HG03280 (cell line): Measurements from ENCODE around the gene BCL11B.

Experiments
- ATAC-seq: cut with Tn5 transposase; IDR thresholded peaks from one replicate; pipeline ENCODE4 v1.9.1; 2021; ENCODE audit warnings: mild to moderate bottlenecking, moderate library complexity; ENCODE audit not compliant: unreplicated experiment

BCL11B gene

GRCh38 chr14:99268810-99269707 is 2.9 kb downstream of the BCL11B start:
- no peak for ATAC-seq

GRCh38 chr14:99267837-99268781 is 3.9 kb downstream of the BCL11B start:
- no peak for ATAC-seq

- ATAC-seq, result no peak
Observed at GRCh38 chr14:99267381-99267780, 4.6 kb downstream of the BCL11B start.

GRCh38 chr14:99266181-99267178 is 5.5 kb downstream of the BCL11B start:
- peak; percentile 75 for ATAC-seq

GRCh38 chr14:99265571-99265970 is 6.4 kb downstream of the BCL11B start:
- no peak for ATAC-seq

GRCh38 chr14:99264691-99265450 is 7.1 kb downstream of the BCL11B start:
- ATAC-seq, result no peak

GRCh38 chr14:99263564-99264330 is 8.2 kb downstream of the BCL11B start:
- no peak for ATAC-seq

GRCh38 chr14:99262977-99263448 is 9.0 kb downstream of the BCL11B start:
- no peak for ATAC-seq

- ATAC-seq, result no peak
Observed at GRCh38 chr14:99261912-99262787, 9.8 kb downstream of the BCL11B start.

GRCh38 chr14:99260587-99261551 is 11.1 kb downstream of the BCL11B start:
- ATAC-seq, result no peak

GRCh38 chr14:99260116-99260515 is 11.9 kb downstream of the BCL11B start:
- no peak for ATAC-seq

GRCh38 chr14:99258876-99259726 is 12.9 kb downstream of the BCL11B start:
- ATAC-seq, result no peak

GRCh38 chr14:99258341-99258861 is 13.6 kb downstream of the BCL11B start:
- no peak for ATAC-seq

- ATAC-seq, result no peak
Observed at GRCh38 chr14:99257673-99258221, 14.2 kb downstream of the BCL11B start.

GRCh38 chr14:99257122-99257672 is 14.8 kb downstream of the BCL11B start:
- no peak for ATAC-seq
